Measurements from ENCODE around the gene CACNG3. TPM values are rescaled to one million over a fixed set of nuclear protein-coding genes. Genes with fewer than 3 reads are reported as not detected.

The CACNG3 gene
- total RNA-seq, 3 donors from 2014 or later, result not detected

DNA sequence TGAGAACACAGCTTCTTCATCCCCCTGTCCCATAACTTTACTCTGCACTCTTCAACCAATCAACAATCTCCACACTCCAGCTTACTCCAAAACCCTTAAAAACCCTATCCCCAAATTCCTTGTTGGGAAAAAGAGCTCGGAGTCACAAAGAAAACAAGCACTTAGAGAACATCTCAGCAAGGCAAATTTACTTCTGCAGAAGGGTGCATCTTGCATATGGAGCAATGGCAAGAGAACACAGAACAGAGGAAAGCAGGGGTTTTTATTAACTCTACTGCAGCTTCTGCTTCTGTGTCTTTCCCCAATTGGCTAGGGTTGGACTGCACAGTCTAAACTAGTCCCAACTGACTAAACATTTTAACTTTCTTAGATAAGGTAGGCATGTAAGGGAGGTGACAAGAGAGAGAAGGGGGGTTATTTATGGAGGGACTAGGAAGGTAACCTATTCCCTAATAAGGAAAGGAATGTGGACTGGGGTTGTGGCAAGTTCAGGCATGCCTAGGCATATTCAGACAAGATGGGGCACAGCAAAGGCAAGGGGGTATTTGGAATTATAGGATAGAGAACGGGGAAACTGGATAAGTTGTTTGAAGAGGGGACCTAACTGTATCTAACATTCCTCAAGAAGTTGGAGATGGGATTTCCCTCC lies 125.5 kb downstream of the CACNG3 start:
- Histone ChIP-seq H3K27me3 (no peaks in the 10 kb centered on the region), H3K36me3 (no peaks in the 10 kb centered on the region), H3K27ac (no peak overlapping the region), H3K4me3 (no peak overlapping the region), H3K4me1 (no peaks in the 10 kb centered on the region), H3K9me3 (peaks cover 20 to 60% of the 10 kb centered on the region in 2 donors)
- no peak for TF ChIP-seq POLR2AphosphoS5 (IDR thresholded peaks at IDR 0.05)
- TF ChIP-seq POLR2A (IDR thresholded peaks at IDR 0.05), result no peak
- TF ChIP-seq, protein P1, sequence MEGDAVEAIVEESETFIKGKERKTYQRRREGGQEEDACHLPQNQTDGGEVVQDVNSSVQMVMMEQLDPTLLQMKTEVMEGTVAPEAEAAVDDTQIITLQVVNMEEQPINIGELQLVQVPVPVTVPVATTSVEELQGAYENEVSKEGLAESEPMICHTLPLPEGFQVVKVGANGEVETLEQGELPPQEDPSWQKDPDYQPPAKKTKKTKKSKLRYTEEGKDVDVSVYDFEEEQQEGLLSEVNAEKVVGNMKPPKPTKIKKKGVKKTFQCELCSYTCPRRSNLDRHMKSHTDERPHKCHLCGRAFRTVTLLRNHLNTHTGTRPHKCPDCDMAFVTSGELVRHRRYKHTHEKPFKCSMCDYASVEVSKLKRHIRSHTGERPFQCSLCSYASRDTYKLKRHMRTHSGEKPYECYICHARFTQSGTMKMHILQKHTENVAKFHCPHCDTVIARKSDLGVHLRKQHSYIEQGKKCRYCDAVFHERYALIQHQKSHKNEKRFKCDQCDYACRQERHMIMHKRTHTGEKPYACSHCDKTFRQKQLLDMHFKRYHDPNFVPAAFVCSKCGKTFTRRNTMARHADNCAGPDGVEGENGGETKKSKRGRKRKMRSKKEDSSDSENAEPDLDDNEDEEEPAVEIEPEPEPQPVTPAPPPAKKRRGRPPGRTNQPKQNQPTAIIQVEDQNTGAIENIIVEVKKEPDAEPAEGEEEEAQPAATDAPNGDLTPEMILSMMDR (IDR thresholded peaks at IDR 0.05), result no peak
- intact Hi-C loops (cut with DNase I; ENCODE audit: low total_unique reads), result no loop called here
- no peak for DNase-seq (ENCODE audit: low spot score in 2 of 2)

DNA sequence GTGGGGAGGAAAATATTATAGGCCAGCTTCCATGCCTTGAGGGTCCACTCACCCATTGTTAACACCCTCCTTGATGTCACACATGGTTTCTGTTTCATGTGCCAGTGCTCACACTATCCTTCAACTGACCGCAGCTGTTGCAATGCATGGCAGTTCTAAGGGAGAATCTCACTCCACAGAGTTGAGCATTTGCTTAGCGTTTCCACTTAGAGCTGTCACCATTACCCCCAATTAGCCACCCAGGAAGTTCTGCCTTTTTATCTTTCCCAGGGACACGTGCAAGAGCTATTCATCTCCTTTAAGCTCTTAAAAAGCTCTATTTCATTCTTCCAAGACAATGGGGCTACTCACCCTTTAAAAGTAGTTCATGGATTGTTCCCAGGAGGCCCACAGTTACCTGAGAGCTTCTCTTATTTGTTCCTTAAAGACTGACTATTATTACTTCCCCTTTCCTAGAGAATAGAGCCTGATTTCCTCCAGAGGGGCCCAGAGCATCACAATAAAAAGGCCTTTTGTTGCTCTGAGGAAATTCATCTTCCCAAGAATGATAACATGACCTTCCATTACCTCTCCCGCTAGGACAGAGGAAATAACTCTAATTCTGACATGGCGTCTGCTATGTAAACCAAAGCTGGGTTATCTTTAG lies 126.8 kb downstream of the CACNG3 start:
- Histone ChIP-seq H3K36me3 (no peaks in the 10 kb centered on the region), H3K4me1 (no peaks in the 10 kb centered on the region), H3K27ac (no peak overlapping the region), H3K27me3 (no peaks in the 10 kb centered on the region), H3K4me3 (no peak overlapping the region), H3K9me3 (peaks cover 23 to 63% of the 10 kb centered on the region in 2 donors)
- DNase-seq (ENCODE audit: low spot score in 2 of 2), result no peak
- TF ChIP-seq POLR2A (IDR thresholded peaks at IDR 0.05) (no peak), POLR2AphosphoS5 (IDR thresholded peaks at IDR 0.05) (no peak)
- TF ChIP-seq, protein P1 (IDR thresholded peaks at IDR 0.05), result no peak
- intact Hi-C loops (cut with DNase I; ENCODE audit: low total_unique reads), result no loop called here

DNA sequence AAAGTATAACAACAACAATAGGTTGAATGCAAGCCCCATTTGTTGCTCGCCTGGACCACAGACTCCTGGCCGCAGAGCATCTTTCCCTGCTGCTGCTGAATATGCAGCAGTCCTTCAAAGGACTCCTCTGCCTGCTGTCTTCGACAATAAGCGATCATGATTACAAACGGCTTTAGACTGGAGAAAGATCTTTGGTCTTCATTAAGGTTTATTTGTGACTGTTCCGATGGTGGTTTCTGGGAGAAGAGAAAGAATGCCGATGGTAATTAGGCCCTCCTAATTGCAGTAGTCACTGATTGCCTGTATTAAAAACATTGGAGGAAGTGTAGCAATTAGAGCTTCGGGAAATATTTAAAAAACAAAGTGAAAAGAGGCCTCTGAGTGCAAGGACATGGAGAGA lies 138.2 kb downstream of the CACNG3 start:
- H3K4me3 ChIP-seq, result no peak overlapping the region
- no peaks in the 10 kb centered on the region for H3K9me3 ChIP-seq
- H3K27me3 ChIP-seq, result no peaks in the 10 kb centered on the region
- intact Hi-C loops (cut with DNase I; ENCODE audit: low total_unique reads), result no loop called here
- no peaks in the 10 kb centered on the region for H3K4me1 ChIP-seq
- TF ChIP-seq, protein P1 (IDR thresholded peaks at IDR 0.05), result no peak
- H3K36me3 ChIP-seq, result no peaks in the 10 kb centered on the region
- H3K27ac ChIP-seq, result no peak overlapping the region
- DNase-seq (ENCODE audit: low spot score in 2 of 2), result no peak

DNA sequence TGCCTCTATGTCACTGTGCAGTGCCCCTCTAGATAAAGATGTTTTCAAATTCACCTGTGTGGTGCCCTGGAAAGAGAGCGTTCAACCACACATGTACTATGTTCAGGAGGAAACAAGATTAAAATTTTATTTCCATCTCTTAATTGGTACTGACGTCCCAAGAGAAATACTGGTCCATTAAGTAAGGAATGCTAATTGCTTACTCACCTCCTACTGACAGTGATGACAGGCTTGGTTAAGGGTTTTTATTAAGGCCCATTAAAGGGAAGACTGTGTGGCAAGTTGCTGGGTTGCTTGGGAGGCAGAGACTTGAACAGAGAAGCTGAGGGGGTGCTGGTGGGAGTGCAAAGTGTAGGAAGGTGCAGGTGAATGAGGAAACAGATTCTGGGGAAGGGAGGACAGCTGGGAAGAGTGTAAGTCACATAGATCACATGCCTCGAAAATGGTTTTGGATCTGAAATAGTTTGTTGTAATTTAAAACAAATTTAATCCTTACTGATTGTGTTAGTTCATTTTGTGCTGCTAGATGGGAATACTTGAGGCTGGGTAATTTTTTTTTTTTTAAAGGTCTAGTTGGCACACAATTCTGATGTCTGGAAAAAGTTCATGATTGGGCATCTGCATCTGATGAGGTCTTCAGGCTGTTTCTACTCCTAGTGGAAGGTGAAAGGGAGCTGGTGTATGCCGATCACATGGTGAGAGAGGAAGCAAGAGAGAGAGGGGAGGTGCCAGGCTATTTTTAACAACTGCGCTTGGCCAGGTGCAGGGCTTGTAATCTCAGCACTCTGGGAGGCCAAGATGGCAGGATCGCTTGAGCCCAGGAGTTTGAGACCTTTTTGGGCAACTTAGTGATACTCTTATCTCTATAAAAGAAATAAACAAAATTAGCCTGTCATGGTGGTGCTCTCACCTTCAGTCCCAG lies 140.5 kb downstream of the CACNG3 start:
- intact Hi-C loops (cut with DNase I; ENCODE audit: low total_unique reads), result no loop called here
- H3K4me3 ChIP-seq, result no peak overlapping the region
- no peaks in the 10 kb centered on the region for H3K27me3 ChIP-seq
- TF ChIP-seq POLR2AphosphoS5 (IDR thresholded peaks at IDR 0.05), result no peak
- TF ChIP-seq, protein P1 (IDR thresholded peaks at IDR 0.05), result no peak
- no peak for TF ChIP-seq POLR2A (IDR thresholded peaks at IDR 0.05)
- no peaks in the 10 kb centered on the region for H3K4me1 ChIP-seq
- DNase-seq (ENCODE audit: low spot score in 2 of 2), result no peak
- no peaks in the 10 kb centered on the region for H3K9me3 ChIP-seq
- no peak overlapping the region for H3K27ac ChIP-seq
- H3K36me3 ChIP-seq, result no peaks in the 10 kb centered on the region

DNA sequence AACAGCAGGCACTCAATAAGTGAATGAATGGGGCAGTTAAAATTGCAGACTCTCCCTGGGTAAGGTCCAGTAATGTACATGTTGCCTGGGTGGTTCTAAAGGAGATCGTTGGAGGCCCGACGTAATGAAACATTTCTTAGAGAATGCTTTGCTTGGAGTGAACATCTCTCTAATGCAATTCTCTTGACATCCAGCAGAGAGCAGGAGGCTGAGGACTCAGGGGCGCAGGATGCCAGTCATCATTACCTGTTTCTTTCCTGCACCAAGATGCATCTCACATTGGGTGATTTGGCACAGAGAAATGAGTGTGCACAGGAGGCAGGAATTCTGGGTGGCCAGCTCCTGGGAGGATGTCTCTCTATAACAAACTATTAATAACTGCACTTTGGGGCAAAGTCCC lies 152.9 kb downstream of the CACNG3 start:
- H3K27me3 ChIP-seq, result no peaks in the 10 kb centered on the region
- H3K4me1 ChIP-seq, result no peaks in the 10 kb centered on the region
- H3K4me3 ChIP-seq, result no peak overlapping the region
- no peak for DNase-seq (ENCODE audit: low spot score in 2 of 2)
- TF ChIP-seq POLR2A (IDR thresholded peaks at IDR 0.05) (no peak), POLR2AphosphoS5 (IDR thresholded peaks at IDR 0.05) (no peak)
- TF ChIP-seq, protein P1 (IDR thresholded peaks at IDR 0.05), result no peak
- H3K27ac ChIP-seq, result no peak overlapping the region
- intact Hi-C loops (cut with DNase I; ENCODE audit: low total_unique reads), result no loop called here
- no peaks in the 10 kb centered on the region for H3K36me3 ChIP-seq
- peaks cover 2 to 24% of the 10 kb centered on the region in 2 donors for H3K9me3 ChIP-seq
